GM21717 (cell line): Measurements from ENCODE around the gene C1QTNF9.
A peak's percentile ranks its signal among the peaks of the same experiment; 100 is the strongest.
"Not testable (repeated sequence)": the region's sequence is repeated elsewhere in the genome, so short reads cannot be mapped to it uniquely, and the experiment has no call there.

Experiments
- ATAC-seq: cut with Tn5 transposase; IDR thresholded peaks from one replicate; pipeline ENCODE4 v1.9.1; 2021; ENCODE audit warnings: mild to moderate bottlenecking, moderate library complexity; ENCODE audit not compliant: unreplicated experiment

Gene C1QTNF9

GRCh38 chr13:24309300-24309699 is at the start of gene C1QTNF9:
TSS of gene C1QTNF9 (plus strand) at chr13:24309580. CDS start at chr13:24316004, 6,424 bp downstream.
- ATAC-seq: not testable (repeated sequence)

GRCh38 chr13:24261566-24261965 is 47.8 kb upstream of the C1QTNF9 start:
- ATAC-seq: no peak

GRCh38 chr13:24263632-24264031 is 45.7 kb upstream of the C1QTNF9 start:
- no peak for ATAC-seq

GRCh38 chr13:24264976-24265375 is 44.4 kb upstream of the C1QTNF9 start:
- ATAC-seq: no peak

GRCh38 chr13:24265453-24265852 is 43.9 kb upstream of the C1QTNF9 start:
- no peak for ATAC-seq

GRCh38 chr13:24267274-24267673 is 42.1 kb upstream of the C1QTNF9 start:
- ATAC-seq: no peak

GRCh38 chr13:24267801-24268200 is 41.6 kb upstream of the C1QTNF9 start:
- ATAC-seq: no peak

- no peak for ATAC-seq
Observed at GRCh38 chr13:24269821-24270220, 39.6 kb upstream of the C1QTNF9 start.

- peak; percentile 54 for ATAC-seq
Observed at GRCh38 chr13:24270639-24271141, 38.7 kb upstream of the C1QTNF9 start.

GRCh38 chr13:24271231-24271600 is 38.2 kb upstream of the C1QTNF9 start:
- no peak for ATAC-seq

- ATAC-seq: peak; percentile 39
Observed at GRCh38 chr13:24271601-24272451, 37.6 kb upstream of the C1QTNF9 start.

- no peak for ATAC-seq
Observed at GRCh38 chr13:24272452-24273161, 36.8 kb upstream of the C1QTNF9 start.

GRCh38 chr13:24273926-24274325 is 35.5 kb upstream of the C1QTNF9 start:
- ATAC-seq: no peak

GRCh38 chr13:24274452-24275021 is 34.8 kb upstream of the C1QTNF9 start:
- ATAC-seq: peak; percentile 59

- no peak for ATAC-seq
Observed at GRCh38 chr13:24275041-24275440, 34.3 kb upstream of the C1QTNF9 start.

- no peak for ATAC-seq
Observed at GRCh38 chr13:24276306-24276705, 33.1 kb upstream of the C1QTNF9 start.

GRCh38 chr13:24276861-24277260 is 32.5 kb upstream of the C1QTNF9 start:
- no peak for ATAC-seq

GRCh38 chr13:24277761-24278160 is 31.6 kb upstream of the C1QTNF9 start:
- no peak for ATAC-seq

GRCh38 chr13:24279327-24280110 is 29.9 kb upstream of the C1QTNF9 start:
- no peak for ATAC-seq

GRCh38 chr13:24280720-24281119 is 28.7 kb upstream of the C1QTNF9 start:
- peak; percentile 71 for ATAC-seq
